SH-SY5Y (cell line): ENCODE data around the gene SLC1A5.

Source experiments
- GATA2 ChIP-seq: IDR thresholded peaks from 2 replicates; pipeline ENCODE4 v1.6.1; 2011; ENCODE audit warnings: mild to moderate bottlenecking, low read depth, low read length
- GATA3 ChIP-seq: IDR thresholded peaks from 2 replicates; pipeline ENCODE4 v1.6.1; 2011; ENCODE audit warnings: low read depth, mild to moderate bottlenecking, low read length, moderate library complexity

The SLC1A5 gene

DNA sequence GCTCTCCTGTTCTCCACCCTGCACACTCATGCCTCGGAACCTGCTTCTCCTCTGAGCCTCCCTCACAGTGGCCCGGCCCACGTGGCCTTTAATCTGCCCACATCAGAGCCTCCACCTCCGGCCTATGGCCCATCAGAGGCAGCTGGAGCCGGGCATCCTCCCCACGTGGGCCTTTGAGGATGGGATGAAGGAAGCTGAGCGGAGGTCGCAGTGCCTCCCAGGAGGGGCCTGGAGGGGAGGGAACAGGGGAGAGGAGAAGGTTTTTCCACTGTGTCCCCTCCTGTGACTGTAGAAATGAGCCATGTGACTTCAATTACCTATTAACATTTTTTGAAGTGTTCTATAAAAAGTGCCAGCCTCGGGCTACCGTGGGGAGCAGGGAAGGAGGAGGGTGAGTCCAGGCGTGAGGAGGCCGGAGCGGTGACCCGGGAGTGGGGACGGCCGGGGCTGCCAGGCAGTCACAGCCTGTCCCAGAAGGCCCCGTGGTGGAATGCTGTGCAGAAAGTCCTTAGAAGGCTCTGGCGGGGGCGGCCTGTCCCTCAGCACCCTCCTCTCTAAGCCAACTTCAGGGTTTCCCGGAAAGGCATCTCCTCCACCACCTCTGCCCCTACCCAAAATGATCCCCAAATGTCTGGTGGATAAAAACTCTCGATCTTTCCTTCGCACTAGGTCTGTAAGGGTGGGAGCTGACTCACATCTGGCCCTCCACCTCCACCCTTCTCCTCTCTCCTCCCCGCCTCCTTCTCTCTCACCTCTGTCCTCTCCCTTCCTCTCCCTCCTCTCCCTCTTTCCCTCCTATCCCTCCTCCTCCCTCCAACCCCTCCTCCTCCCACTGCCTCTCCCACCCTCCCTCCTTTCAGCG is 24.8 kb upstream of the SLC1A5 start:
- TF ChIP-seq GATA3: no peak

DNA sequence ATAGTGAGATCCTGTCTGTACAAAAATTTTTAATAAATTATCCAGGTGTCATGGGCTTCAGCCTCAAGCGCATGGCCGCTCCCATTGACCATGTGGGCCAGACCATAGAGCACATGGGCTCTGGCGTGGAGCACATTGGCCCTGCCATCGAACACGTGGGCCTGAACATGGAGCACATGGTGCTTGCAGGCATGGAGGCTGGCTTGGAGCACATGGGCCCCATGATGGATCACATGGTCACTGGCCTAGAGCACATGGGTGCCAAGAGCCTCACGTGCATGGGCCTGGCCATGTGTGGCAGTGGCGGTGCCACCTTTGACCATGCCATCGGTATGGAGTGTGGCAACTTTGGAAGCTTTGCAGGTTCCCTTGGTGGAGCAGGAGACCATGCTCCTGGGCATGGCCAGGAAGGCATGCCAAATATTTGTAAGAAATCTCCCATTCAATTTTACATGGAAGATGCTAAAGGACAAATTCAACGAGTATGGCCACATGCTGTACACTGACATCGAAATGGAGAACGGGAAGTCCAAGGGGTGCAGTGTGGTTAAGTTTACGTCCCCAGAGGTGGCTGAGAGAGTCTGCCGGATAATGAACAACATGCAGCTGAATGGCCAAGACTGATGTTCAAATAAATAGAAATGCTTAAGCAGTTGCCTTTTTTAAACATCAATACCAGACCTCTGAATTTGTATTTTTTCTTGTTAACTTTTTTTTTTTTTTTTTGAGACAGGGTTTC is 21.3 kb upstream of the SLC1A5 start:
- TF ChIP-seq GATA2 (no peak), GATA3 (no peak)

DNA sequence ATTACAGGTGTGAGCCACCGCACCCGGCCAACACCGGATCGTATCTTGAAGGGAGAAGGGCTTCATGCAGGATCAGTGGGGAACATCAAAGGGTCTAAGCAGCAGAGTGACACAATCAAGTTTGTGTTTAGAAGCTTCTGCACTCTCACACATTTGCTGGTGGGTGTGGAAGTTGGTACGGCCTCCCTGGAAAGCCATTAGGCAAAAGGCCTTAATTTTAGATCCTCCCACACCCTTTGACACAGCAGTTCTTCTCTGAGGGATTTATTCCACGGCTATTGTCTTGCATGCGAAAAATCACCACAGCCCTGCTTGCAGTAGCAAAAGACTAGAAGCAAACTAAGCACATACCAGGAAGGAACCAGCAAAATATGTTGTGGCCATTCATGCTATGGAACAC is 18.3 kb upstream of the SLC1A5 start:
- TF ChIP-seq GATA2 (no peak), GATA3 (no peak)

DNA sequence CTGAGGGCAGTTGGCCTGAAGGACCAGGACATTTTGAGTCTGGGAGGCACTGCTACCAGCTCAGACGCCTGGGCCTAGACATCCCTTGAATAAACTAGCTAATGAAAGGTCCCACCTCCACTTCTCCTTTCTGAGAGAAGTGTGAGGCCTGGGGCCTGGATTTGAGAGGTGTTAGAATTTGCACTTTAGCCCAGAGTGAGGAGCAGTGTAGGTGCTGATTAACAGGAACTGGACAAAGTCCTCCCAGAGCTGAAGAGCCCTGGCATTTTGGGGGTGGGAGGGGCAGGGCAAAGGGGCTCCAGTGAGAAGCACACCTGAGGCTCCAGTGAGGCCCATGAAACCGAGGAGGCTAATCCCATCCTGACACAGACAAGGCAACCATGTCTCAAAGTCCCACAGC is 15.2 kb upstream of the SLC1A5 start:
- TF ChIP-seq GATA2: no peak
- no peak for TF ChIP-seq GATA3

DNA sequence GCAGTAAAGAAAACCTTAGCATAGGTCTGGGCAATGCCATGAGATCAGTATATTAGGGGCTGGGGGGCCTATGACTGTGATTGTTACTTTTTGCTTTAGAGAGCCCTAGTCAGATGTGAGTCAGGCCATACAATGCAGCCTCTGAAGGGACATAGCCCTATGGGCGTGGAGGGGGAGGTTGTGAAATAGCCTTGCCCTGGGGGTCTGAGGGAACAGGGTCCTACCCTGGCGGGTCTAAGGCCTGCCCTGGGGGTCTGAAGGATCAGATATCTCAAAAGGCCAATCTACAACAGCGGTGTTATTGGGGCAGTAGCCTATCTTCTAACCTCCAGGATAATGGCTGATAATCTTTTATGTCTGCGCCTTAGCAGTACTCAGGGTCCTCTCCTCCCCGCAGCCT is 13.8 kb upstream of the SLC1A5 start:
- TF ChIP-seq GATA2 (no peak), GATA3 (no peak)

DNA sequence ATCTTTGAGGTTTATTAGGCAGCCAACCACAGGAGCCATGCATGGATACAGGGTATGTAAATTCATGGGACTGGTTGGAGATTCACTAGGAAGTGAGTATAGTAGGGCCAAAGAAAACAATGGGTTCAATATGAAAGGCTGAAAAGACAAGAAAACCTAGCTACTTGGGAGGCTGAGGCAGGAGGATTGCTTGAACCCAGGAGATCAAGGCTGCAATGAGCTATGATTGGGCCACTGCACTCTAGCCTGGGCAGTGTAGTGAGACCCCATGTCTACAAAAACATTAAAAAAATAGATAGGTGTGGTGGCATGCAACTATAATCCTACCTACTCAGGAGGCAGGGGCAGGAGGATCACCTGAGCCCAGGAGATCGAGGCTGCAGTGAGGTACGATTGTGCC is 10.3 kb upstream of the SLC1A5 start:
- no peak for TF ChIP-seq GATA3
- TF ChIP-seq GATA2: no peak

DNA sequence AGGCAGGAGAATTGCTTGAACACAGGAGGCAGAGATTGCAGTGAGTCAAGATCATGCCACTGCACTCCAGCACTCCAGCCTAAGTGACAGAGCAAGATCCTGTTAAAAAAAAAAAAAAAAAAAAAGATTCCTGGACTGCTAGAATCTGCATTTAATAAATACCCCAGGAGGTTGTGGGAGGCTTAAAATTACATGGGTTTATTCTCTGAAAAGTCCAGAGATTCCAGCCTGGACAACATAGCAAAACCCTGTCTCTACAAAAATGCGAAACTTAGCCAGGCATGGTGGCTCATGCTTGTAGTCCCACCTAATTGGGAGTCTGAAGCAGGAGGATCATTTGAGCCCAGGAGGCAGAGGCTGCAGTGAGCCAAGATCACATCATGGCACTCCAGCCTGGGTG is 9.5 kb upstream of the SLC1A5 start:
- TF ChIP-seq GATA3 (no peak), GATA2 (no peak)

DNA sequence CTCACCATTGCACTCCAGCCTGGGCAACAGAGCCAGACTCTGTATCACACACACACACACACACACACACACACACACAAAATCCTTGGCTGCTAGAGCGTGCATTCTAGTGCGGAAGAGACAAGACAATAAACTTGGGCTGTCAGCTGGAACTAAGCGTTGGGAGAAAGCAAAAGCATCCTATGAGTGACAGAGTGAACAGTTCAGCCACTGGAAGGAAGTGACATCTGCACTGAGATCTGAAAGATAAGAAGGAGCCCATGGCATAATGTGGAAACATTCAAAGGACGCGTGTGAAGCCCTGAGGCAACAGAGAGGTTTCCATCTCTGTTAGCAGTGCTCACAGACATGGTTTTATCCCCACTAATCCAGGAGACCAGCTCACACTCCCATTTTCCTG is 3.5 kb upstream of the SLC1A5 start:
- TF ChIP-seq GATA3 (peak; percentile 86), GATA2 (peak; percentile 95)

DNA sequence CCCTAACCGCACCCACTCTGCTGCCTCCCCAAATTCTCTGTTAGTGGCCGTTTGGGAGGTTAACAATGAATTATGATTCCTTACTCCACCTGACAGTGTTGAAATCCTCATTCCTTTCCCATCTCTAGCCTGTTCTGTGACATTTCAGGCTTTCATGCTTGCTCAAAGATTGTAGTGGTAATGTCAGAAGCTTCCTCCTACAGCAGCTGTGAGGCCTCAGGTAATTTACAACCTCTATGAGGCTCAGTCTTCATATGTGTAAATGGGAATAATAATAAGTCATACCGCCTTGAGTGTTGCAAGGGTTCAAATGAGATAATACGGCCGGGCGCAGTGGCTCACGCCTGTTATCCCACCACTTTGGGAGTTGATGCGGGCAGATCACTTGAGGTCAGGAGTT is 977 bp upstream of the SLC1A5 start:
- TF ChIP-seq GATA3 (no peak), GATA2 (no peak)

DNA sequence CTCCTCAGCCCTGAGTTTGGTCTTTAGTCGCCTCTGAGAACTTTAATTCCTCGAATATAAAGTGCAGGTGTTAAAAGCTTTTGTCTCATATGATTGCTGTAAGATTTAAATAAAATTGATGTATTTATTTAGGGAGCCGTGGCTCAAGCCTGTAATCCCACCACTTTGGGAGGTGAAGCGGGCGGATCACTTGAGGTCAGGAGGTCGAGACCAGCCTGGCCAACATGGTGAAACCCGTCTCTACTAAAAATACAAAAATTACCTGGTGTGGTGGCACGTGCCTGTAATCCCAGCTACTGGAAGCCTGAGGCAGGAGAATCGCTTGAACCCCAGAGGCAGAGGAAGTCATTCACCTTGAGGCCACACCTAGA is 559 bp upstream of the SLC1A5 start:
- no peak for TF ChIP-seq GATA2
- no peak for TF ChIP-seq GATA3

DNA sequence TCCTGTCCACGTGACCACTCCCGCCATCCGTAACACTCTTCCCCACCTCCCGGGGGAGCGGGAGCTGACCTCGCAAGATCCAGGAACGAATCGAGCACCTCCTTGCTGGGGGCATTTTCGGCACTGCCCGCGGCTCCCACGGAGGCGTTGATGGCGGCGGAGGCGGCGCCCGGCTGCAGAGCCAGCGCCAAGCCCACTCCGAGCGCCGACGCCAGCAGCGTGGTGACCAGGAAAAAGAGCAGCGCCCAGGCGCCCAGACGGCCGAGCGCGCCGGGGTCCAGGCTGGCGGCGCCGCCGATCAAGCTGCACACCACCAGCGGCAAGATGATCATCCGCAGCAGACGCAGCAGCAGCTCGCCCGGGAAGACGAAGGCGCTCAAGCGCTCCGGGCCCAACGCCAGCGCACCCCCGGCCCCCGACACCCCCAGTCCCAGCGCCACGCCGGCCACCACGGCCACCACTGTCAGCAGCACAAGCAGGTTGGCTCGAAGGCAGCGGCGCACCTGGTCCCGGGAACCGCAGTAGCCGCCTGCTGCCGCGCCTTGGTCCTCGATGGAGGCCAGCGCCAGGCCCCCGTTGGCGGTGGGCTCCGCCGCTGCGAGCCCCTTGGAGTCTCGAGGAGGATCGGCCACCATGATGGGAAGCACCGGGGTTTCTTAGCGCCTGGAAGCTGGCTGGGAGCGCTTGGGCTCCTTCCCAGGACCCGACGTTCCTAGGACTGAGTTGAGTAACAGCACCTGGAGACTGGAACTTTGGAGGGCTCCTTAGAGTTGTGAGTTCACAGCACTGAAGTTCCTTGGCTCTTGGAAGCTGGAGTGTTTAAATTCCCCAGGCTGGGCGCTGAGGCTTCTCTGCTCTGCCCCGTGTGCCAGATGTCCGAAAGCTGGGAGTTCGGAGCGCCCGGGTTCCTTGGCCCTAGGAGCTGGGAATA is 798 bp downstream of the SLC1A5 start:
- no peak for TF ChIP-seq GATA3
- no peak for TF ChIP-seq GATA2

DNA sequence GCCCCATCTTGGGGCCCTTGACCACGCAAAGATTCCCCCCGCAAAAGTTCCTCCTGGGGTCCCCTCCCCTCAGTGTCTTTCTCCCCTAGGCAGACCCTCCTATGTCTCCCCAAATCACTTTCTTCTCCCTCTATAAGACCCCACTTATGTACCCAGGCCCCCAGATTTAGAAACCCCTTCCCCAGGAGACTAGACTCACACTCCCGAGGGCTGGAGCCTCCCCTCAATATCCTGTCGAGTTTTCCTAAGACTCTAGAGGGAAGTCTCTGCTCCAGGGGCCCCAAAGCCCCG is 1.4 kb downstream of the SLC1A5 start:
- TF ChIP-seq GATA2: no peak
- TF ChIP-seq GATA3: no peak

DNA sequence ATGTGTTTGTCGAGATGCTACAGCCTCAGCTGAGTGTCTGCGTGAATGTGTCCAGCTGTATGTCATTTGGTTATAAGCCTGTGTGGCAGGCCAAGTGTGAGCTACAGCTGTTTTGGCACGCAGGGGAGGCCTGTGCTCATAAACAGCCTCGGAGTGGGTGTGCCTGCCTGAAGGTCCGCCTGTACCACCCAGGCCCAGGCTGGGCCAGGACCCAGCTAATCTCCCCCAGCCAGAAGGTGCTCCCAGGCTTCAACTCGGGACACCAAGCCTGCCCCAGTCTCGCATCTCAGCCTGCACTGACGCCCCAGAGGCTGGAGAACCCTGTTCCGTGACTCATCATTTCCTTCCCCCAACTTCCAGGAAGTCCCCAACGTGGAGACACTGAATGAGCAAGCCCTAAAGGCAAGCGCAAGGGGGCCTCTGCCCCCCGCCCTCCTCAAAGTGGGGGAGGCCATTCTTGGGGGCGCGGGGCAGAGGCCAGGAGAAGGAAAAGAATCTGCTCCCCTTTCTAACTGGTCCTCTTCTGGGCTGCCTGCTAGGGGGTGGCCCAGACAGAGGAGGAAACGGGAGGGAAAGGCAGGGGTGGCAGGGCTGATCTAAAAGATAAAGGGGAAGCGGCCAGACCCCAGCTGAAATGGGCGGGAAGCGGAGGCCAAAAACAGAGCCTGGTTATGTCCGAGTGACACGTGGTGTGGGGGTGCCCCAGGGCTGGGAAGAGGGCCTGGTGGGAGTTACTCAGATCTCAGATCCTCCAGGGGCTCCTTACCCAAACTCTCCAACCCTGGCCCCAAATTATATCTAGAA is 2.0 kb downstream of the SLC1A5 start:
- TF ChIP-seq GATA3: peak; percentile 76; the same call in 1 of the 2 replicates
- TF ChIP-seq GATA2: peak; percentile 94

DNA sequence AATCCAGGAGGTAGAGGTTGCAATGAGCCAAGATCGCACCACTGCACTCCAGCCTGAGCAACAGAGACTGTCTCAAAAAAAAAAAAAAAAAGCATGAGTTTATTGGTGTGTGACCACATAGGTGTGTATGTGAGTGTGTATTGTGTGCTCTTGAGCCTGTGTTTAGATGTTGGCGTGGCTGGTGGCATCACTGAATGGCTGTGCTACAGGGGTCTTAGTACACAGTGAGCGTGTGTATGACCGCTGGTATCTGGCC is 2.5 kb downstream of the SLC1A5 start:
- TF ChIP-seq GATA3 (no peak), GATA2 (no peak)
